SKM-1 (cell line): ENCODE measurements around the gene GLCE.

ENCODE experiments used
- DNase-seq: peaks from one replicate; lab custom pipeline; 2025; ENCODE audit not compliant: unreplicated experiment; lab: John Stamatoyannopoulos, UW

GLCE gene

GRCh38 chr15:69316291-69316690 is 155.9 kb downstream of the GLCE start:
- DNase-seq = no peak

- DNase-seq = no peak
Measured at GRCh38 chr15:69317392-69317841, 157.0 kb downstream of the GLCE start.

GRCh38 chr15:69318033-69318432 is 157.6 kb downstream of the GLCE start:
- no peak for DNase-seq

- DNase-seq = no peak
Measured at GRCh38 chr15:69319384-69320375, 159.2 kb downstream of the GLCE start.

GRCh38 chr15:69320977-69321554 is 160.6 kb downstream of the GLCE start:
- no peak for DNase-seq
